Thyroid gland (tissue), 4 donors: Measurements from ENCODE around the gene CST9L. TPM values are rescaled to one million over a fixed set of nuclear protein-coding genes. Genes with fewer than 3 reads are reported as not detected.

ENCODE experiments used
- DNase-seq, 2 donors: peaks; one replicate each; pipeline ENCODE4 v3.0.0-alpha.2; 2019
- H3K27ac ChIP-seq, 3 donors: fragments of 200-600 bp; sonication (generic); 1 replicate in 2 of 3; 2 replicates in 1 of 3; pipeline ENCODE4 v1.5.1; 2016 to 2019; ENCODE audit warnings: mild to moderate bottlenecking in 1 of 3, moderate library complexity in 1 of 3
- H3K27me3 ChIP-seq: fragments of 200-600 bp; sonication (generic); one replicate; pipeline ENCODE4 v1.5.1; 2019
- H3K36me3 ChIP-seq, 2 donors: fragments of 200-600 bp; sonication (generic); one replicate each; pipeline ENCODE4 v1.5.1; 2016 to 2019
- H3K4me1 ChIP-seq, 2 donors: fragments of 200-600 bp; sonication (generic); one replicate each; pipeline ENCODE4 v1.5.1; 2017 to 2019
- H3K4me3 ChIP-seq, 3 donors: fragments of 200-600 bp; sonication (generic); replicated peaks in 1 of 3; 1 replicate in 2 of 3; 2 replicates in 1 of 3; pipeline ENCODE4 v1.5.1; 2016; ENCODE audit warnings: mild to moderate bottlenecking in 1 of 3
- H3K9me3 ChIP-seq: fragments of 200-600 bp; sonication (generic); one replicate; pipeline ENCODE4 v1.5.1; 2017
- POLR2A ChIP-seq, 2 donors: fragments of 450-650 bp; IDR thresholded peaks; one replicate each; pipeline ENCODE4 v1.6.1; 2017; ENCODE audit warnings: antibody characterized with exemption in 2 of 2, mild to moderate bottlenecking in 2 of 2, moderate library complexity in 1 of 2
- WGBS, 2 donors: methylation state at CpG; one replicate each; pipeline ENCODE4 v1.1.5; 2017; 5-methylcytosine and 5-hydroxymethylcytosine counted together
- intact Hi-C: fragments of 100-400 bp; cut with DNase I; formaldehyde crosslinking; loops from one replicate; pipeline ENCODE4 v1.15.1; 2023
- total RNA-seq, 4 donors: library from RNA; depleted of rRNA; stranded (reverse); fragments of >200 nt; gene quantifications; one replicate each; pipeline ENCODE4 v1.2.3, GENCODE V29; 2016
- TF ChIP-seq, protein P1 (sequence below), 6 experiments: fragments of 200-600 bp in 3 of 6; fragments of 450-650 bp in 3 of 6; sonication (generic) in 3 of 6; IDR thresholded peaks; one replicate each; pipeline ENCODE4 v1.5.1; 2016 to 2019; ENCODE audit warnings: antibody characterized with exemption in 6 of 6, mild to moderate bottlenecking in 2 of 6, inconsistent platforms in 1 of 6, moderate library complexity in 1 of 6

The CST9L gene
- total RNA-seq, 4 donors from 2014 or later, result 1.1 TPM; not detected in 3

GRCh38 chr20:23598481-23598880 lies 30.2 kb upstream of the CST9L start:
- no peak for DNase-seq
- Histone ChIP-seq H3K4me1 (no peaks in the 10 kb centered on the region), H3K9me3 (no peaks in the 10 kb centered on the region), H3K27me3 (no peaks in the 10 kb centered on the region), H3K36me3 (no peaks in the 10 kb centered on the region), H3K27ac (no peak overlapping the region), H3K4me3 (no peak overlapping the region)
- no peak for TF ChIP-seq POLR2A (IDR thresholded peaks at IDR 0.05)
- intact Hi-C loops, result no loop called here

DNA sequence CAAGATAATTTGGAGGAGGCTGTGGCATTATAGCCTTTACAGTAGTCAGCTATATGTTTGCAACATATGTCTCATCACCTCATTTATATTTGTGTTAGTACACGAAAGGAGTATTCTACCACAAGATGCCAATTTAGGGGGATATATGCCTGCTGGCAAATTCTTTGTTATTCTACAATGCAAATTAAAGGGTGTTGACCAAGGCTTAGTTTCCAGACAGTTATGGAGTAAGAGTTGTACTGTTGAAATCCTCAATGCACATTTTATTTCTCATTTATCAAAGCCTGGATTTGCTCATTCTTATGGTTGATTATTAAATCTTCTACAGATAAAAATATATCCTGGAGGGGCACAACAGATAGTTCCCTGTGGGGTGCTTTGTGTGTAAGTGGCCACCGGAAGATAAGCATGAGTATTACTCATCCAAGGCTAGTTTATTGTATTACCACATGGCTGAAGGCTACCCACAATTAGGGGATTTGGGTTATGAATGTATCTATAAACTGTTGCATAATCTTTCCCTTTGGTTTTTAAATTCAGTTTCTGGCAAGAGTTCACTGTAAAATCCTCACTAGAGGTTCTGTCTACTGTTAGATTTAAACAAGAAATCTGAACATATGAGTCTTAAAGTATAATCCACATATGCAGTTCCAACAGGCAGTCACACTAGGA lies 28.4 kb upstream of the CST9L start:
- no peaks in the 10 kb centered on the region for H3K36me3 ChIP-seq
- H3K27ac ChIP-seq, result no peak overlapping the region
- WGBS, 2 donors, result 70 to 72% methylated on average over 2 of the region's 2 CpGs
- H3K4me3 ChIP-seq, result no peak overlapping the region
- DNase-seq, result no peak
- H3K27me3 ChIP-seq, result no peaks in the 10 kb centered on the region
- H3K9me3 ChIP-seq, result no peaks in the 10 kb centered on the region
- TF ChIP-seq POLR2A (IDR thresholded peaks at IDR 0.05), result no peak
- TF ChIP-seq, protein P1, sequence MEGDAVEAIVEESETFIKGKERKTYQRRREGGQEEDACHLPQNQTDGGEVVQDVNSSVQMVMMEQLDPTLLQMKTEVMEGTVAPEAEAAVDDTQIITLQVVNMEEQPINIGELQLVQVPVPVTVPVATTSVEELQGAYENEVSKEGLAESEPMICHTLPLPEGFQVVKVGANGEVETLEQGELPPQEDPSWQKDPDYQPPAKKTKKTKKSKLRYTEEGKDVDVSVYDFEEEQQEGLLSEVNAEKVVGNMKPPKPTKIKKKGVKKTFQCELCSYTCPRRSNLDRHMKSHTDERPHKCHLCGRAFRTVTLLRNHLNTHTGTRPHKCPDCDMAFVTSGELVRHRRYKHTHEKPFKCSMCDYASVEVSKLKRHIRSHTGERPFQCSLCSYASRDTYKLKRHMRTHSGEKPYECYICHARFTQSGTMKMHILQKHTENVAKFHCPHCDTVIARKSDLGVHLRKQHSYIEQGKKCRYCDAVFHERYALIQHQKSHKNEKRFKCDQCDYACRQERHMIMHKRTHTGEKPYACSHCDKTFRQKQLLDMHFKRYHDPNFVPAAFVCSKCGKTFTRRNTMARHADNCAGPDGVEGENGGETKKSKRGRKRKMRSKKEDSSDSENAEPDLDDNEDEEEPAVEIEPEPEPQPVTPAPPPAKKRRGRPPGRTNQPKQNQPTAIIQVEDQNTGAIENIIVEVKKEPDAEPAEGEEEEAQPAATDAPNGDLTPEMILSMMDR (IDR thresholded peaks at IDR 0.05), result no peak
- intact Hi-C loops, result no loop called here
- no peaks in the 10 kb centered on the region for H3K4me1 ChIP-seq

DNA sequence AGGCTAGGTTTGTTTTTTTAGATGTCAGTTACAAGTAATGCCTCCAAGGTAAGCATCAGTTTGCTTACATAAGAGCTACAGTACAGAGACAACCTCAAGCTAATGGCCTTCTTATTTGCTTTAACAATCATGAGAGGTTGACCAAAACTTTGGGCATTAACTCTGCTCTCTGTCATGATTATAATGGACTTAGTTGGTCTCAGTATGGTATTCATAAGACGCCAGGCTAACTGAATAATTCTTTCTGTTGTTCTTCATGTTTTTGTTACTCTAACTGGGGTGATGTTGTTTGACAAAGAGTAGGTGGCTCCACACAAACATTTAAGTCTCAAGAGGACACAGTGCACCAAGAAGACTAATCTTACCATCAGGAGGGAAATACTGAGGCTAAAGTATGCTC lies 27.7 kb upstream of the CST9L start:
- intact Hi-C loops, result no loop called here
- DNase-seq, result no peak
- TF ChIP-seq, protein P1 (IDR thresholded peaks at IDR 0.05), result no peak
- TF ChIP-seq POLR2A (IDR thresholded peaks at IDR 0.05), result no peak
- H3K4me1 ChIP-seq, result no peaks in the 10 kb centered on the region
- WGBS, 2 donors, result 36 to 47% methylated on average over 1 of the region's 1 CpG
- no peaks in the 10 kb centered on the region for H3K27me3 ChIP-seq
- no peaks in the 10 kb centered on the region for H3K9me3 ChIP-seq
- H3K36me3 ChIP-seq, result no peaks in the 10 kb centered on the region
- no peak overlapping the region for H3K27ac ChIP-seq
- H3K4me3 ChIP-seq, result no peak overlapping the region

GRCh38 chr20:23588434-23589403 lies 20.4 kb upstream of the CST9L start:
- Histone ChIP-seq H3K27ac (no peak overlapping the region), H3K4me1 (no peaks in the 10 kb centered on the region), H3K9me3 (no peaks in the 10 kb centered on the region), H3K27me3 (no peaks in the 10 kb centered on the region), H3K36me3 (no peaks in the 10 kb centered on the region), H3K4me3 (no peak overlapping the region)
- TF ChIP-seq, protein P1 (IDR thresholded peaks at IDR 0.05), result no peak
- TF ChIP-seq POLR2A (IDR thresholded peaks at IDR 0.05), result no peak
- WGBS, 2 donors, result 89 to 92% methylated on average over 7 to 10 of the region's 10 CpGs
- no peak for DNase-seq
- intact Hi-C loops, result no loop called here

DNA sequence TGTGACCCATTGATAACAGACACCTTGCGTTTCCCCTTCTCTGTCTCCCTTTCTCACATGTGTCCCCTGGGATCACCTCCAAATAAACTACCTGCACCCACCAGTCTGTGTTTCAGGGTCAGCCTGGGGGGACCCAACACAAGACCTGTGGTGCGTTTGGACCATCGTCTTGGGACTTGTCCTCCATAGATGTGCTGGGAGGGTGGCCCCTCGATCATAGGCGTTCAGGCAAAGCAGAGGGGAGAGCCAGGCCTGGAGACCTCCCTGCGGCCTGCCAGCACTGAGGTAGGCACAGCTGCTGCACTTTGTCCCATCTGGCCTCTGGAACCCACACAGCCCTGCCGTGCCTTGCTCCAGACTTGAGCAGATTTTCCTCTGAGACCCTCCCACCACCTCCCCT lies 19.3 kb upstream of the CST9L start:
- Histone ChIP-seq H3K9me3 (no peaks in the 10 kb centered on the region), H3K27me3 (no peaks in the 10 kb centered on the region), H3K36me3 (no peaks in the 10 kb centered on the region), H3K4me3 (no peak overlapping the region), H3K27ac (no peak overlapping the region), H3K4me1 (no peaks in the 10 kb centered on the region)
- DNase-seq, result no peak
- TF ChIP-seq POLR2A (IDR thresholded peaks at IDR 0.05), result no peak
- TF ChIP-seq, protein P1 (IDR thresholded peaks at IDR 0.05), result no peak
- intact Hi-C loops, result no loop called here
- 80 to 87% methylated on average over 7 of the region's 7 CpGs for WGBS, 2 donors
